ENCODE data around the gene SNTG2.
"Not testable (repeated sequence)": the region's sequence is repeated elsewhere in the genome, so short reads cannot be mapped to it uniquely, and the experiment has no call there.

The SNTG2 gene

DNA sequence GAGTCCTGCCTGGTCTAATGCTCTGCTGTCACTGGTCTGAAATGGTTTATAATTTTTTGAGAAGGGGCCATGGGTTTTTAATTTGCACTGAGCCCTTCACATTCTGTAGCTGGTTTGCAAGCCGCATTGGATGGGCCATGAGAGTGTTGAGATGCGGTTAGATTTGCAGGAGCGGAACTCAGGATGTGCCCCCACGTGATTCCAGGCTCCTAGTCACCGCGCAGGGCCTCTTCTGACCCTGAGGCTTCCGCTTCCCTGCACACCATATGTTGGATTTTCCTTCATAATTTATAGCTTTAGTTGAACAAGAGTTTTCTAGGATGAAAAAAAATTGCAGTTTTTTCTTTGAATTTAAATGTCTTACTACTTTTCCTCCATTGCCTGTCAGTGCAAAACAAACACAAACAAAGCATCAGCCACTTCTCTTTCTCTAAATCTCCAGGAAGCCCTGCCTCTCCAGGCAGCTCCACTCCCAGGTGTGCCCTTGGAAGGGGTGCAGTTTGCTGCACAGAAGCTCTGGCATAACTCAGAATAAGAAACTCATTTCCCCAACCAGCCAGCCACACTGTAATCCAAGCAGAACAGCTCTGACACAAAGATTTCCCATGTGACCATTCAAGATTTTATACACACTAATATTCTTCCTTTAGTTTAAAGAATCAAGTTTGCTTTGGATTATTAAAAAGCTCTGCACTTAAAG is 444.2 kb downstream of the SNTG2 start:
- DNase-seq = no peak

- no peak for DNase-seq
Measured at GRCh38 chr2:1397350-1397749, 446.7 kb downstream of the SNTG2 start.

- DNase-seq = no peak
Measured at GRCh38 chr2:1398191-1398590, 447.5 kb downstream of the SNTG2 start.

DNA sequence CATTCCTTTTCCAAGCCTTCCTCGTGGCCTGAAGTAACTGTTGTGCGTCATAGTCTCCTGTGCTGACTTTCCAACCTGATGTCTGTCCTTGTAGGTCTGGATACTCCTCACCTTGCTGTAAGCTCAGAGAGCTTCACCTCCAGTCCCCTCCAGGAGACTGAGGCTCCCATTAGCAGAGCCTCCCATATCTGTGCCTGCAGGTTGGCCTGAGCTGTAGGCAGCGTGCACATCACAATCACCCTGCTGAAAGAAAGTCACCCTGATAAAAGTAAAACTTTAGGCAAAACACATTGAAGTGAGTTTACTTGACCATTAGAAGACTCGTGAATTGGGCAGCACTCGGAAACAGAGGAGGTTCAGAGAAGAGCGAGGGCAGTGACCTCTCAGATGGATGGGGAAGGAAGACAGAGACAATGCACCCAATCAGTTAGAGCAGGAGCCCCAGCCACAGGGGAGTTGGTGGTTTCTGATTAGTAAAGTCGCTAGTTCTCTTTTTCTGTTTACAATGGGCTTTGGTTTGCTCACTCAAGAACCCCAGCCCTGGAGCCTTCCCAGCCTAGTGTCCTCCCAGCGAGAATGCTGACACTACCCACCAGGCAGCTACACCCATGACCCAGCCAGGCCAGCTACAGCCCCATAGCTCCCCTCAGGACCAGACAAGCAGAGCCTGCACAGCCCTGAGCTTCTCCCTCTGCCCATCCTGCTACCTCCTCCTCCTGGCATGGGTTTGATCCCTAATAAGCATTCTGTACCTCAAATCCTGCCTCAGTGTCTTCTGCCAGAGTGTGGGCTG is 450.5 kb downstream of the SNTG2 start:
- DNase-seq = no peak

- no peak for DNase-seq
Measured at GRCh38 chr2:1402064-1402463, 451.4 kb downstream of the SNTG2 start.

DNA sequence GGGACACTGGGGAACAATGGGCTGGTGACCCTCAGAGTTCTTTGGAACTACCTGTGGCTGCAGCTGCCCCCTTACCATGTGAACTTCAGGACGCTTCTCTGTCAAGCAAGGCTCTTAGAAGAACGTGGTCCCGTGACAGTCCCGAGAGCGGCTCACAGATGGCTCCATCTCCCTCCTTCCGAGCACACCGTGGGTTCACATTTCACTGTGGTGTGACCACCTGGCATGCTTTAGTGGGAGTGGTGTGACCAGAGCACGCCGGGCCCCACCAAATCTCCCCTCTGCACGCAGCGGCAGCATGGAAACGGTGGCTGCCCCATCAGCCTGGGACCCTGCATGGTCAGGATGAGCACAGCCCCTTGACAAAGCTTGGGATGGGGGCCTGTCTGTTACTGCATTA is 452.9 kb downstream of the SNTG2 start:
- DNase-seq = no peak

DNA sequence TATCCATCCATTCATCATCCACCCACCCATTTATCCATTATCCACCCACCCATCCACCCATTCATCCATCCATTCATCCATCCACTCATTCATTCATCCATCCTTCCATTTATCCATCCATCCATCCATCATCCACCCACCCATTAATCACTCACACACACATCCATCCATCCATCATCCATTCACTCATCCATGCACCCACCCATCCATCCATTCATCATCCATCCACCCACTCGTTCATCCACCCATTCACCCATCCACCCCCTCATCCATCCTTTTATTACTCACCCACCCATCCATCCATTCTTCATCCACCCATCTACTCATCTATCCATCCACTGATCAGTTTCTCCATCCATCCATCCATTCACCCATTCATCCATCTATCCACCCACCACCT is 454.5 kb downstream of the SNTG2 start:
- DNase-seq = no peak

- no peak for DNase-seq
Measured at GRCh38 chr2:1405967-1406366, 455.3 kb downstream of the SNTG2 start.

- DNase-seq = no peak
Measured at GRCh38 chr2:1406434-1406833, 455.8 kb downstream of the SNTG2 start.

DNA sequence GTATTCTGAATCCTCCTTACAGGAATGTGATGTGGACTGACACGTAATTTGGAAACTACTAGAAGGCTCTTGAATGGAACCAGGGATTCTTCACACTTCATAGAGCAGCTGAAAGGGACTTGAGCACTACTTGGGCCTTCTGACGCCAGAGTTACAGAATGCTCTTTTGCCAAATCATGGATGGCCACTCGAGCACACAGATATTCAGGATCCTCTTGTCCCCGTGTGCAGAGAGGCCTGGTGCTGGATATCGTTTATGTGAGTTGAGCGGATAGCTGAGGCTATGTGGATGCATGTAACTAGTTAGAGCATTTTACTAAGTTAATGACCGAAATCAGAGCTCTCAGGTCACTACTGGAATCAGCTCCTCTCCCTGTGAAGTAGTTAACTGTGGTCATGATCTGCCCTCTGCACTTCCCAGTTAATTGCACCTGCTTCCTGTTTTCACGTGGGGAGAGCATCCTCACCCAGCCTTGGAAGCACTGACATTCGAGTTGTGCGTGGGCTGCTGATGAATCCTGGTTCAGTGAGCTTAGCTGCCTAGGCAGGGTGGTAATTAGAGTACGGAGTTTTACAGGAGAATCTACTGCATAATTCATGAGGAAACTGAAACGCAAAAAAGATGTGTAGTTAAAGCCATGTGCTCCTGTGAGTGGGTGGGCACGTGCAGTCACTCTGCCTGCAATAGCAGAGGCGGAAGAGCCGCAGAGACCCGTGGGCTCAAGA is 457.5 kb downstream of the SNTG2 start:
- no peak for DNase-seq

DNA sequence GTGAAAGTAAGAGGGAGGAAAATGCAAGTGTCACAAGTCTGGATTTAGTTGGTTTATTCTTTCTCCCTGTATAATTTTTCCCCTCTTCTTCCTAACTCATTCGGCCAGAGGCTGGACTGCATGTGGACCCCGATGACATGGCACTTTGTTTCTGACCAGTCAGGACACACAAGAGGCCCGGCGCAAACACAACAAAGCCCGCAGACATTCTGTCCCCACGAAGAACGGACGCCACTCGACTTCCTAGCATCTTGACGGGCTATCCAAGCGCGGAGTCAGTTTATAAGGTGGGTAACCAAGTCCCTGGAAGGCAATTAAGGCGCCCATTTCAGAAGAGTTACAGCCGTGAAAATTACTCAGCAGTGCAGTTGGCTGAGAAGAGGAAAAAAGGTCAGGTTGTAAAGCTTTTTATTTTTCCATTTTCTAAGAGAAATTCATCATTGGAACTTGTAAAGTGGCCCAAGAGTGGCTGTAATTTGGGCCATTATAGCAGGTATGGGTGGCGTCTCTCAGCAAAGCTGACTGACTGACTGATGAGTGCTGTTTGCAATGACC is 462.6 kb downstream of the SNTG2 start, which contains the start of gene TPO:
TSS of gene TPO (plus strand) at position 308 of the 555 bp plus-strand sequence. CDS start 946 bp downstream, outside the sequence.
- DNase-seq = no peak

DNA sequence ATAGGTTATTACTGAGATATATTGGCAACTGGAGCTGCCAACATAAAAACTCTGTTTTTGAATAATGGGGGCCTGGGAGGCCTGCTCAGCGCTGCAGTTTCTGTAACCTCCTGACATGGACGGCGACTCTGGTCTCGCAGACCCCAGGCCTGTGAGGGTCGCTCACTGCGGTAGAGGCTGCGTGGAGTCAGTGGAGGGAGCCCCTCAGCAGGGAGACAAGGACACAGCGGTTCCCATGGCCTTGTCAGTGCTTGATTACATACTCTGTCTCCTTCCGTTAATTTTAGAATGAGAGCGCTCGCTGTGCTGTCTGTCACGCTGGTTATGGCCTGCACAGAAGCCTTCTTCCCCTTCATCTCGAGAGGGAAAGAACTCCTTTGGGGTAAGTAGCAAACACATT is 463.5 kb downstream of the SNTG2 start:
- DNase-seq = no peak

- not testable (repeated sequence) for DNase-seq
Measured at GRCh38 chr2:1414901-1415300, 464.3 kb downstream of the SNTG2 start.

GRCh38 chr2:1415501-1415900 is 464.9 kb downstream of the SNTG2 start:
- DNase-seq = no peak

Data from T-helper 1 cell (primary cell).